Dermis microvascular lymphatic vessel endothelial cell (primary cell): ENCODE data around the gene PER2. TPM values are rescaled to one million over a fixed set of nuclear protein-coding genes. Genes with fewer than 3 reads are reported as not detected.
"Not testable (repeated sequence)": the region's sequence is repeated elsewhere in the genome, so short reads cannot be mapped to it uniquely, and the experiment has no call there.

Experiments
- DNase-seq, 2 donors: peaks; one replicate each; pipeline versions ENCODE4 v3.0.0 to v3.0.0-alpha.2; 2010; ENCODE audit warnings: low read depth in 2 of 2
- total RNA-seq: library from RNA; depleted of rRNA; stranded (reverse); fragments of >200 nt; gene quantifications from 2 replicates; pipeline ENCODE4 v1.2.1, GENCODE V29; 2014

The PER2 gene
- total RNA-seq, 1 donor from 2014 or later: 1.7 TPM

- no peak for DNase-seq
Measured at GRCh38 chr2:238286987-238287736, 1.2 kb downstream of the PER2 start.

- DNase-seq: no peak
Measured at GRCh38 chr2:238286551-238286950, 1.9 kb downstream of the PER2 start.

- no peak for DNase-seq
Measured at GRCh38 chr2:238286095-238286494, 2.3 kb downstream of the PER2 start.

- peak in 1 of 2 donors; percentile 26 for DNase-seq
Measured at GRCh38 chr2:238285653-238286082, 2.7 kb downstream of the PER2 start.

GRCh38 chr2:238284802-238285515 is 3.5 kb downstream of the PER2 start:
- no peak for DNase-seq

- DNase-seq: no peak
Measured at GRCh38 chr2:238282861-238283738, 5.3 kb downstream of the PER2 start.

GRCh38 chr2:238281826-238282480 is 6.5 kb downstream of the PER2 start:
- DNase-seq: no peak

- DNase-seq: no peak
Measured at GRCh38 chr2:238280083-238280825, 8.2 kb downstream of the PER2 start.

GRCh38 chr2:238279324-238279682 is 9.1 kb downstream of the PER2 start:
- no peak for DNase-seq

GRCh38 chr2:238278626-238279323 is 9.6 kb downstream of the PER2 start:
- no peak for DNase-seq

- no peak for DNase-seq
Measured at GRCh38 chr2:238277695-238278094, 10.7 kb downstream of the PER2 start.

GRCh38 chr2:238274152-238274865 is 14.1 kb downstream of the PER2 start:
- DNase-seq: no peak

- not testable (repeated sequence) for DNase-seq
Measured at GRCh38 chr2:238273433-238273832, 15.0 kb downstream of the PER2 start.

- no peak for DNase-seq
Measured at GRCh38 chr2:238272156-238272555, 16.3 kb downstream of the PER2 start.

- DNase-seq: not testable (repeated sequence)
Measured at GRCh38 chr2:238271686-238272085, 16.7 kb downstream of the PER2 start.

- no peak for DNase-seq
Measured at GRCh38 chr2:238271061-238271554, 17.3 kb downstream of the PER2 start.

- DNase-seq: no peak
Measured at GRCh38 chr2:238270606-238271005, 17.8 kb downstream of the PER2 start.

- DNase-seq: no peak
Measured at GRCh38 chr2:238269741-238270140, 18.7 kb downstream of the PER2 start.
